ENCODE data around the gene ZNF423.

The ZNF423 gene

DNA sequence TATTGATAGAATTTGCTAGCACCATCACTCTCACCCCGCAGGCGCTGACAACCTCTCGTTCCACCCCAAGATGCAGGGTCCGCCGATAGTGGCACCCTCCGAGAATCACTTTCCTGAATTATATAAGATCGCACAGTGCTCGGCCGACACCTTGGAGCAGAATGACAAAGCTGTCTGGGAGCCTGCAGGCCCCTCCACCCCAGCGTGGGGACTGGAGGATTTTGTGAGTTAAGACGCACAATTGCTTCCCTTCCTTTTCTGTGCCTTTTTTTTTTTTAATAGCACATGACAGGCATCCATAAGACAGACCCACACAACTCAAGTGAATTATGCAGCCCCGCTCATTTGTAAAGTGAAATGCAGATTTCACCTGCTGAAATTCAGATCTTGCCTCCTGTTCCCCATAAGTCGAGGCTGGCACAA is 327.0 kb downstream of the ZNF423 start:
- no peak for DNase-seq (ENCODE audit: low read depth)

DNA sequence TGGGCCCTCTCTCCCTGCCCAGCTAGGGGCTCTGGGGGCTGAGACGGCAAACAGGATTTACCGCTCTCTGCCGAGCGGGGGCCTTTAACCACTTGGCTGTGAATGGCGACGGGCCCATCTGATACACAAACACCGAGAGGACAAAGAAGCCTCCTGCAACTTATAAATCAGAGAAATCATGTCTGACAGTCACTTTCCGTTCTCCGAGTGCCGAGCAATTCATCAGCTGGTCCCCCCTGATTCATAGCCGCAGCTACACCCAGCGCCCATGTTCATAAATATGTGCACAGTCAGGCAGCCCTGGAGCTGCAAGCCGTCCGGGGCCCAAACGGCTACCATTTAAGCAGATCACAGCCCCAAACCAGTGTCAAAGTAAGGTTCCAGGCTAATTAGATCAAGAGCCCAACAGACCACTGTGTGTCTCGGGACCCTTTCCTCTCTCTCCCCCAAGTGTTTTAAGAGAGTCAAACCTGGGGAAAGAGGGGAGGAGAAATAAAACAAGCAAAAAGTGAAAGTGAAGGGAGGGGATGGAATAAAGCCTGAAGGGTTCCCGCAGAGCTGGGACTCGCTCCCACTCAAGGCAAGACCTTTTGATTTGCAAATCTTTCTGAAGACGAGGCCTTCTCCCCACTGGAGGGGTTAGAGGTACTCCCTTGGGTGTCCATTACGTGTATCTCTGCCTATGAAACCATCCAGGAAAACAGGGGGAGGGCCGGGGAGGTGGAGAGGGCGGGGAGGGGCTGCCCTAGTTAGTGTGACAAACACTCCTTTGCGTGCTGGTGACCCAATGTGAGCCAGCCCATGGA is 327.6 kb downstream of the ZNF423 start:
- DNase-seq (ENCODE audit: low read depth) = no peak

DNA sequence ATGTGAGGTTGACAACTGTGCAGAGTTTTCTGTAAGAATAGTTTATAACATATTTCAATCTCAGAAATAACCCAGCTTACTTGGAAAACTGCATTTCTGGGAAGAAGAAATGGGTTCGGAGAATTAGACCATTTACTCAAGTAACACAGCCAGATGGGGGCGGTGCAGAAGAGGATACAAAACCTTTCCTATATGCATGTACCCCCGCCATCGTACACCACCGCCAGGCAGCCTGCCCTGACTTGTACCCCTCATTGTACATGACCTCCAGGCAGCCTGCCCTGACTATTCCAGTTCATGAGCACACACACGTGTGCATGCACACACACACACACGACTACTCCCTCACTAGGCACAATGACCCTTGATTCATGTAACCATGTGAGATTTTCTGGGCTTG is 328.3 kb downstream of the ZNF423 start:
- DNase-seq (ENCODE audit: low read depth) = no peak

DNA sequence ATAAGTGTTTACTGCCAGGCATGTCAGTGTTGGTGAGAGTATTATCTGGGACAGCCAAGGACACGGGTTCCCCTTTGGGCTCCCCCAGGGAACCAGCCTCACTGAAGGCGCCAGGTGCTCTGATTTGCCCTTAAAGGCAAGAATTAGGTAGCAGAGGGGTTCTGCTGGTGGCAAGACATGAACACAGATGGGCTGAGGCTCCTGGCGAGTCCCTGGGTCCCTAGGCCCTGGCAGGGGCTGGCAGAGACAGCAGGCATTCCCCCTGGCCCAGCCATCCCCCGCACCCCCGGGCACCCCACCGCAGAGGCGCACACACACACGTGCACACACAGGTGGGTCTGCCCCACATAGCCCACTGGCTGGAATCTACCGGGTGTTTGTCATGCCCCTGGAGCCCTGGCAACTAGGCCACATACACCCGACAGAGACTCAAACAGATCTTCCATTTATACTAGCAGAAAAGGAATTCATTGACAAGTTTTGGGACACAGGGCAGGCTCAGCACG is 329.0 kb downstream of the ZNF423 start:
- no peak for DNase-seq (ENCODE audit: low read depth)

DNA sequence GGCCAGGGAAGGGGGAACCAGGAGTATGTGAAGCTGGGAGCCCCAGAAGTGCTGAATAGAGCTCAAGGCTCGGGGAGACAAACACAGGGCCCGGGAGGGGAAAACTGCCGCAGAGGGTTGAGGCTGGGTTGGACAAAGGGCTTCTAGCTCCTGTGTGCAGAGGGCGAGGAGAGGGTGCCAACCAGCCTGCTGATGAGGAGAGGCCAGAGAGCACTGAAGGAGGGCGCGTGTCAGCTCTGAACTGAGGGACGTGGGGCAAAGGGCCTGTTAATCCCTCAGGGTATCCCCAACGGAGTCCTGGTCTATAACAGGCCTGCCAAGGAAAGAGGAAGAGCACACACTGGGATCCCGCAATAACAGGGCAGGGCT is 331.0 kb downstream of the ZNF423 start:
- DNase-seq (ENCODE audit: low read depth) = no peak

DNA sequence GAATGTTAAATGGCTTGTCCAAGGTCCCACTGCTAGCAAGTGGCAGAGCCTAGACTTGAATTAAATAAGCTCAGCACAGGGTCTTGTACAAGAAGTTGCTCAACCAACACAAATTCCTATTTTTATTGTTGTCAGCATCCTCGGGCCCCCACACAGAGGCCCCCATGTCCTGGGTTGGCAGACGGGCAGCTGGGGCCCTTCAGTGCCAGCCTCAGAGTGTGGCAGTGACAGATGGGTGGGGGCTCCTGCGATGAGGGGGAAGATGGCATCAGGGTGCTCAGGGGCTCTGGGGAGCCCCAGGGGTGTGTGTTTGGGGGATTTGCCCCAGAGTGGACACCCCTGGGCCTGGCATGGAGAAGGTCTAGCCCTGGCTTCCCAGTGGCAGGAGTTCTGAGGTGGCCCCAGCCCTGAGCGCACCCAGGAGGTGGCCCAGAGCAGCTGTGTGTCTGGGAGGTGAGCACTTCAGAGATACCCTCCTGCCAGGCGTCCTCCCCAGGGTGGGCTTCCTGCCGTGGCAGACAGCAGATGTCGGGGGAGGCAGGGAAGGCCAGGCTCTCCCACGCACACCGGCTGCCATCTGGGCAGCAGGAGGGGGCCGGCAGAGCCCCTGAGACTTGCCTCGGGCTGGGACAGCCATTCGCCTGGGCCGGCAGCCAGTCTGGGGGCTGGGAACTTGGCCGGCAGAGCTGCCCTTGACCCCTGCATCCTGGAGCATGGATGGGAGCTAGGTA is 331.5 kb downstream of the ZNF423 start:
- DNase-seq (ENCODE audit: low read depth) = no peak

DNA sequence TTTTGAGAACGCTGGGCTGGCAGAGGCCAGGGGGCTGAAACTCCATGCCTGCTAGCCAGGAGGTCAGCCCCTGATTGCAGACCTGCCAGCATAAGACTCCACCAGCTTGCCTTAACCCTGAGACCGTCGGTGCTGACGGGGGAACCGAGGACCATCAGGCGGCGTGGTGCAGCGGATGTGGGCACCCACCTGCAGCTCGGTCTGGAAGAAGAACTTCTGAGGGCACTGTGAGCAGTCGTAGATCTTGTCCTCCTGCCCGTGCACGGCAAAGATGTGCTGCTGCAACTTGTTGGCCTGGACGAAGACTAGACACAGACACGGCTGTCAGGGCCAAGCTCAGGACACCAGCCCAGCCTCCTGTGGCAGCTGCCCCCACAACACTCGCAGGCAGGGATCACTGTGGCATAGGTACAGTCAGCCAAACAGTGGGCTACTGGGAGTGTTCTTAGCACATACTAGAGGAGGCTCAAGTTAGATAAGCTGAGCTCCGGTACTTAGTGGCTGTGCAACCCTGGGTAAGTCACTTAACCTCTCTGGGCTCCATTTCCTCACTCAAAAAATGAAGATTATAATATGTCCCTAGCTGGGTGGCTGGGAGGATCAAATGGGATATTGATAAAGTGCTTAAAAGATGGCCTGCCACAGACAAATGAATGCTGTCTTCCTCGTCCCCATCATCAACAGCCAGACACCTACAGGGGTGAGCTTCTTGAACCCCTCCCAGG is 332.3 kb downstream of the ZNF423 start:
- DNase-seq (ENCODE audit: low read depth) = no peak

DNA sequence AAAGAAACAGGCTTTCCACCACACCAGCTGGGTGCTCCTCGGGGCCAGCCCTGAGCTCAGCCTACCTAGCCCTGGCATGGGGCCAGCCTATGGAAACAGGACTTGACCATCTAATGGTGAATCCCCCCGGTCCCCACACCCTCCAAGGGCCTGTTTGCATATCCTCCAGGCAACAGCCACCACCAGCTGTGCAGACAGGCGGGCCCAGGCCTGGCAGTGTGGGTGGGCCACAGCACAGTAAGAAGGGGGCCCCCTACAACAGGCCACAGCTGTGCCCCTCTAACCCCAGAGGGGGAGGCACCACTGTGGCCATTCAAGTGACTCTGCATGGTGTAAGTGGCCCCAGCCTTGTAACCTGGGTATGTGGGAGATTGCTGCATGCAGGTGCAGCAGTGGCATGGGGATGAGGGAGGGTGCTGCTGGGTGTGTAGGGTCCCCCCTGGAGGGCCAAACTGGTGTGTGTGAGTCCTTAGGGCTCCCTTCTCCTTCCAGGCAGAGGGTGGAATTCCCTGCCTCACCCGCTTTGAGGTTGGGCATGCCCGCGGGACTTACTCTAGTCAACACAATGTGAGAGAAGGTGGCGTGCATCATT is 334.1 kb downstream of the ZNF423 start:
- DNase-seq (ENCODE audit: low read depth) = no peak

DNA sequence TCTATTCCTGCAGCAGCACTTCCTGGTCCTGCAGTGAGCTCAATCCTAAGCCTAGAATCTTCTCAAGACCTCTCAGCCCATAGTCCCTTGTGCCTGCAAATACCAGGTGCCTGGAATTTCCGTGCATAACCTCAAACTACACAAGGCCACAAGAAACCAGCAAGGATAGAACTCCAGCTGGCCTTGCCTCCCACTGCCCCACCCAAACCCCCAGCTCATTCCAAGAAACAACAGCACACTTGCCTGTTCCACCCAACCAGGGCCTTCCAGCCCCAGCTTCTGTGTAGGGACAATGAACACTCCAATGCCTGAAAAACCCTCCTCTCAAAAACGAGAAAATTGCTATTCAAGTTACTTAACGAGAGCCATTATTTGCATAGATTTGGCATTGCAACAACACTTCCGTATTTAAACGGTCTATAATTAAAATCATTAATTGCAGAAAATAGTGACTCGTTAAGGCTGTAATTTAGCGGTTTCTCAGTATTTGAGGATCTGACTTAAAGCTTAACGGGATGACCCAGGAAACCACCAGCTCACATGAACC is 335.3 kb downstream of the ZNF423 start:
- DNase-seq (ENCODE audit: low read depth) = no peak

DNA sequence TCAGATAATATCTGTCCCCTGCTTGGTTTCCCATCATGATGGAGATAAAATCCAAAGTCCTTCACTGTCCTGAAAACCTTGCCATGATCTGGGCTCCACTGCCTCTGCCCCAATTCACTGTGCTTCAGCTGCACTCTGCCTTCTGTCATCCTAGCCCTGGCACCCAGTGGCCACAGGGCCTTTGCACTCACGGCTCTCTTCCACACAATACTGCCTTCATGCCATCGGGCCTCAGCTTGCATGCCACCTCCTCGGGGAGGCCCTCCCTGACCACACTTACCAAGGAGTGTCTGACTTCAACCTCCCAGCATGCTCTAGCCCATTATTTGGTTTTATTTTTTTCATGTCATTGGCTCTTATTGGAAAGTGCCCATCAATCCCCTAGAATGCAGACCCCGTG is 336.2 kb downstream of the ZNF423 start:
- DNase-seq (ENCODE audit: low read depth) = no peak

DNA sequence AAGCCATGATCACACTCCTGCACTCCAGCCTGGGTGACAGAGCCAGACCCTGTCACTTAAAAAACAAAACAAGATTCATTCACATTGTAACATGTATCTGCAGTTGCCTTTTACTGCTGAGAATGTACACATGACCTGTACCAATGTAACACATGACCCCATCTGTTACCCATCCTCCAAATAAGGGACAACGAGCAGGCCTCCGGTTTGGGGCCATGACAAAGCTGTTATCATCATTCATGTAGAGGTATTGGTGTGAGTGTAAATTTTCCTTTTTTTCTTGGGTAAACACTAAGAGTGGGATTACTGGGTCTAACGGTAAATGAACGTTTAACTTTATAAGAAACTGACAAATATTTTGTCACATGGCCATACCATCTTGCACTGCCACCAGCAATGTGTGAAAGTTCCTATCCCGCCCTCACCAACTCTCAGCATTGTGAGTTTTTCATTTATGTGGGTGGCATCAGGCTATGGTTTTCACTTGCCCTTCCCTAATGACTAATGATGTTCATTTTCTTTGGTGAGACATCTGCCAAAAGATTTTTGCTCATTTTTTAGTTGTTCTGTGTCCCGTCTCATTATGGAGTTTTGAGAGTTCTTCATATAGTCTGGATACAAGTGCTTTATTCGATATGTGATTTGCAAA is 336.8 kb downstream of the ZNF423 start:
- DNase-seq (ENCODE audit: low read depth) = no peak

DNA sequence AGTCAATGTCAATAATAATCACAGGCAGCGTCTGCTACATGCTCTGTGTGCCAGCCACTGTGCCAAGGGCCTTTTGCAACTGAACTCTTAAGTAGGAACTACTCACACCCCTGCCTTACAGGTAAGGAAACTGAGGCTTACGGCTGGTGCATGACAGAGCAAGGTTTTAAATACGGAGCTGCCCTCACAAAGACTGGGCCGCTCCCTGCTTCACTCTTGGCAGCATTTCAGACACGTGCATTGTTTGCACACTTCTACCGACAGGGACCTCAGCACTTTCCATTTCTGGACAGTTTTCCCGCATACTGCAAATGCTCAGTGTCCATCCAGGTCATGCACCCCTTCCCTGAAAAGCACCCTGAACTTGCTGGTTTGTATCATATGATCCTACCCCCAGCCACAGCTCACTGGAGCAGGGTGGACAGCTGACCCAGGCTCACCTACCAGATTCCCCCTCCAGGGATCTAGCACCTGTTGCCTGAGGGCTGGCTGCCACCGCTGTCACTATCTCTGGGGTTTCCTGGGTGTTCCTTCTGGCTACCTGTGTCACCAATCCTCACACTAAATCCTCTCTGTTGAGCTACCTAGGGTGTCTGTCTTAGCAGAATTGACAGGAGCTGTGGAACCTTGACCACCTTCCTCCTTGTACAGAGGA is 339.4 kb downstream of the ZNF423 start:
- no peak for DNase-seq (ENCODE audit: low read depth)

DNA sequence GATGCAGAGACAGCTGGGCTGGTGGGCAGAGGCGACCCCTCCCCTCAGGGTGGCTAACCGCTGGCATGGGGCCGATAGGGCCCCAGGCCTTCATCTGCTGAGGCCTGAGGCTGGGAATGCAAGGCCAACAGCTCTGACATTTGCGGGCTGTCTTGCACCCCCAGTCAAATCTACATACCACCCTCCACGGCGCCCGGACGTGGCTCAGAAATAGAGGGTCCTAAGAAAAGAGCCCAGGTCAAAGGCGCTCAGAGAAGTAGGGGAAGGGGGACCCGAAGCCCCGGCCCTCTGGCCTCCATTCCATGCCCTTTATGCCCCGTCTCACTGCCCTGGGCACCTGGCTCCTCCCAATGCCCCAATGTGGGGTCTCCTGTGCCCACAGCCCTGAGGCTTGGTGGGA is 340.1 kb downstream of the ZNF423 start:
- no peak for DNase-seq (ENCODE audit: low read depth)

DNA sequence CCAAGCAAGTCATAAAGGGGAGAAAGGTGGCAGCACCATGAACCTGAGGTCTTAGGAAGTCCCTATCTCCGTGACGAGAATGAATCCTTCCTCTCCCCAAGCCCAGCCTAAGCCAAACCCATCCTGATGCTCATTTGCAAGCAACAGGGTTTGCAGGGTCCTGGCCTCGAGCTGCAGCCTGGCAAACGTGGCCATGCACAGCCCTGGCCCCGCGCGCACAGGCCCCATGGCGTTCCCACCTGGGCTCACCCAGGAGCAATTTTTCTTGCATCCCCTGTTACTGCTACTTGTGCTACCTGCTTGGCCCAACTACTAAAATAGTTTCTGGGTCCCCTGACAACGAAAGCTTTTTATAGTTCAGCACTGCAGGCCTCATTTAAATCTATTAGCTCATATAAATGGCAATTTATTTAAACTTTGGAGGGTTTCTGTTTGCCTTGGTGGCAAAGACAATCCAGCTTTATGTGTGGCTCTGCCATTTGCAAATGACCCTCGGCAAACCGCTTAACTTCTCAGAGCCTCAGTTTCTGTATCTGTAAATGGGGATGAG is 340.8 kb downstream of the ZNF423 start:
- no peak for DNase-seq (ENCODE audit: low read depth)

DNA sequence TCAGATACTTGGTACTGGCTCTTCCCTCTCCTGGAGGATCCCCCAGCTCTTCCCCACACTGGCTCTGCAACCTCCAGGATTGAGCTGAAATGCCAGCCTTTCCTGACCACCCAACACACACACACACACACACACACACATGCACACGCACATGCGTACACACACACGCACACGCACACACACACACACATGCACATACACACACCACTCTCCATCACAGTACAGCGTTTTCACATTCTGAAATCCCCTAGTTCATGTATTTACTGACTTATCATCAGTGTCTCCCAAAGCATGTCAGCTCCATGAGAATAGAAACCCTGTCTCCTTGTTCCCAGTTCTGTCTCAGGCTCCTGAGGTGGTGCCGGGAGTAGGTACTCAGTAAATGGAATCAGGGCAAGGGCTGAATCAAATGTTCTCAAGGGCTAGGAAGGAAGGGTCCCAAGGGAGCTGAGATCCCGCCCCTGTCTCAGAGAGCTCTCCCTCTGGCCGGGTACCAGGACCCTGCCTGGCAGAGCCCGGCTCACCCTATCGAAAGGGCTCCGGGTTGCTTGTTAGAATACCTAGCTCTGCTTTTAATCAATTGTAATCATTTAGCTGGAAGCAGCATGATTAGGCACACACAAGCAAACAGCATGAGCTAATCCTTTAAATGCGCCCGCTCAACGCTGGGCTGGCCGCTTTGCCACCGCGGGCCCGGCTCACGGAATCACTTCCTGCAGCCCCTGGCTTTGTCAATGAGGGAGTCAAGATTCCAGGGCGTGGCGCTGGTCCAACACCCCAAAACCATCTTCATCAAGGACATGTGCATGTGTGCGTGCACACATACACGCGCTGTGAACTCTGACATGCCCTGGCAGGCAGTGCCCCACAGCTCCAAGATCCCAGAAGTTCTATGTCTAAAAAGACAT is 341.6 kb downstream of the ZNF423 start:
- DNase-seq (ENCODE audit: low read depth) = no peak

DNA sequence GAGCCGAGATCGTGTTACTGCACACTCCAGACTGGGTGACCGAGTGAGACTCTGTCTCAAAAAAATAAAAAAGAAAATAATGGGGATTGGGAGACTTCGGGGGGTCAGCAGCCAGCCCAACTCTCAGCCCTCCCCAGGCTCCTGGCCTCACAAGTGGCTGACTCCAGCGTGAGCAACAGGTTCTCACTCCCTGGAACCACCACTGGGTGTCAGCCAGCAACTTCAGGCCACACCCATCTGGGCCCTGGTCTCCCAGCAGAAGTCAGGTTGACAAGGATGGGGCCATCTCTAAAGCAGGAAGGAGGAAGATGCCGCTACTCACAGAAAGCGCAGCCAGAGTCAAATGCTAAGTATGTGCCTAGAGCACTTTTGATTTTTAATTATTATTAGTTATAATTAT is 342.9 kb downstream of the ZNF423 start:
- DNase-seq (ENCODE audit: low read depth) = no peak

DNA sequence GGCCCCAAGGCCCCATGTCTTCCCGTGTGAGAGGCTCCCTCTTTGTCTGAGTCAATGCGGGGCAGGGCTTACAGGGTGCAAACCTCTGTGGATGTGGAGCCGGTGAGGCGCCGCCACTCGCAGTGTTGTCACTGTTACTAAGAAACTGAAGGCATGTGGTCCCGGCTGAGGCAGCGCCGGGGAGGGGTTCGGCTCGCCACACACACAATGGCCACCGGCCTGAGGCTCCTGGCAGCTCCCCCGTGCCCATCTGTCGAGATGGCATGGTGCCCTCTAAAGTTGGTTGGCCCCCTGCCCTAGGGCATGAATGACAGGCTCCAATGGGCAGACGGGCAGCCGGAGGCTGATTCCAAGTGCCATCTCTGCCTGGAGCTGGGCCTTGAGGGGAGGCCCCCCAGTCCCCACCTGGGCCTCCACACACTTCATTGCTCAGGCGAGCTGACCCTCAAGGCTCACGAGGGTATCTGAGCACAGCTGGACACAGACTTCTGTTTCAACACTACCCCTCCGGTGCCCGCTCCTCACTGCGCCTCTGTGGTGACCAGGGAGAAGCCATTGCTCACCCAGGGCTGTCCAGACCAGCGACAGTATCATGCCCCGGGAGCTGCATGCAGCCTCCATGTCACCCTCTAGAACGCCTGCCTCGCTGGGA is 345.1 kb downstream of the ZNF423 start:
- no peak for DNase-seq (ENCODE audit: low read depth)

DNA sequence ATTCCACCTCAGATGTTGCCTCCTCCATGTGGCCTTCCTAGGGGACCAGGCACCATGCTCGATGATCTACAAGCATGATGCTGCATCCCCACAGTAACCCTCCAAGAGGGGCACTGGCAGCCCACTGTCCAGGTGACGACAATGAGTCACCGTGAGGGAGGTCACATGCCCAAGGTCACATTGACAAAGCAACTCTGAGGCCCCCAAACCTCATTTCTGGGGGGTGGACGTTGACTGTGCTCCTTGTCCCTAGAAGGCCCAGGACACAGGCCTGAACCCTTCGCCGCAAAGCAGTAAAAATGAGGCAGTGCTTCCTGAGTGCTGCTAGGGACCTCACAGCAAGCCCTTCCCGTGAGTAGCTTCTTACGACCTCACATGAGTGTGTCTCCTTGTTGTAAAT is 345.8 kb downstream of the ZNF423 start:
- DNase-seq (ENCODE audit: low read depth) = no peak
